HepG2 (cell line): ENCODE results near the gene SIRT1. TPM values are rescaled to one million over a fixed set of nuclear protein-coding genes. Genes with fewer than 3 reads are reported as not detected.
A peak's percentile ranks its signal among the peaks of the same experiment; 100 is the strongest.

Experiments
- ATM ChIP-seq: fragments of 450-650 bp; IDR thresholded peaks from 2 replicates; pipeline ENCODE4 v1.7.1; 2017; ENCODE audit warnings: mild to moderate bottlenecking, borderline replicate concordance
- IRF2 ChIP-seq: IDR thresholded peaks from 2 replicates; pipeline ENCODE4 v1.6.1; 2018; ENCODE audit warnings: missing genetic modification reagents, missing compliant biosample characterization
- JUND ChIP-seq: sonication (generic); formaldehyde crosslinking; IDR thresholded peaks from 2 replicates; pipeline ENCODE4 v1.8.0; 2022; ENCODE audit warnings: mild to moderate bottlenecking, missing genetic modification reagents
- KDM5B ChIP-seq: sonication (generic); formaldehyde crosslinking; IDR thresholded peaks from 2 replicates; pipeline ENCODE4 v1.4.0; 2020; ENCODE audit warnings: missing genetic modification reagents, mild to moderate bottlenecking, borderline replicate concordance
- KLF6 ChIP-seq: IDR thresholded peaks from 2 replicates; pipeline ENCODE4 v1.8.0; 2016; ENCODE audit warnings: missing biosample characterization, missing genetic modification reagents
- MAFK ChIP-seq, 2 experiments: IDR thresholded peaks in 1 of 2; conservative IDR thresholded peaks in 1 of 2; 2 replicates each; pipeline ENCODE4 v1.6.1; 2011; ENCODE audit warnings: improper control_type of control experiment in 2 of 2, low read length in 2 of 2
- PBX3 ChIP-seq: sonication (generic); formaldehyde crosslinking; IDR thresholded peaks from 2 replicates; pipeline ENCODE4 v1.8.1; 2023; ENCODE audit warnings: missing genetic modification reagents, inconsistent platforms, borderline replicate concordance
- POGZ ChIP-seq: sonication (generic); formaldehyde crosslinking; IDR thresholded peaks from 2 replicates; pipeline ENCODE4 v1.4.0; 2020; ENCODE audit warnings: mild to moderate bottlenecking, missing genetic modification reagents
- RERE ChIP-seq: IDR thresholded peaks from 2 replicates; pipeline ENCODE4 v1.6.1; 2016; ENCODE audit warnings: low read depth, missing genetic modification reagents, missing compliant biosample characterization
- RXRB ChIP-seq: IDR thresholded peaks from 2 replicates; pipeline ENCODE4 v1.6.1; 2016; ENCODE audit warnings: borderline replicate concordance, missing genetic modification reagents, missing compliant biosample characterization
- SETDB1 ChIP-seq: sonication (generic); formaldehyde crosslinking; IDR thresholded peaks from 2 replicates; pipeline ENCODE4 v1.5.1; 2020; ENCODE audit warnings: missing genetic modification reagents, mild to moderate bottlenecking, borderline replicate concordance
- SOX6 ChIP-seq, 2 experiments: fragments of 450-650 bp in 1 of 2; sonication (generic) in 1 of 2; formaldehyde crosslinking in 1 of 2; IDR thresholded peaks; 2 replicates each; pipeline versions ENCODE4 v1.4.0 to v1.6.1; 2017 to 2020; ENCODE audit warnings: antibody characterized with exemption in 1 of 2, mild to moderate bottlenecking in 1 of 2, missing genetic modification reagents in 1 of 2
- TMF1 ChIP-seq: sonication (generic); formaldehyde crosslinking; IDR thresholded peaks from 2 replicates; pipeline ENCODE4 v1.8.1; 2022; ENCODE audit warnings: low read depth, missing genetic modification reagents
- ZBTB7A ChIP-seq: sonication (generic); formaldehyde crosslinking; IDR thresholded peaks from 2 replicates; pipeline ENCODE4 v1.8.0; 2022; ENCODE audit warnings: mild to moderate bottlenecking, missing genetic modification reagents
- ZNF317 ChIP-seq: sonication (generic); formaldehyde crosslinking; IDR thresholded peaks from 2 replicates; pipeline ENCODE4 v1.5.0; 2020; ENCODE audit warnings: mild to moderate bottlenecking, missing genetic modification reagents
- ZNF687 ChIP-seq: sonication (generic); formaldehyde crosslinking; IDR thresholded peaks from 2 replicates; pipeline ENCODE4 v1.5.1; 2020; ENCODE audit warnings: mild to moderate bottlenecking, missing genetic modification reagents, moderate library complexity
- ZNF772 ChIP-seq: sonication (generic); formaldehyde crosslinking; IDR thresholded peaks from 2 replicates; pipeline ENCODE4 v1.5.0; 2020; ENCODE audit warnings: mild to moderate bottlenecking, missing genetic modification reagents
- polyA plus RNA-seq, 8 experiments: library from polyadenylated mRNA; depleted of rRNA in 3 of 8; stranded (reverse) in 7 of 8; unstranded in 1 of 8; fragments of >200 nt; fragmentation: Illumina TruSeq in 4 of 8; extraction: Trizol in 4 of 8; gene quantifications; 2 replicates each; pipeline versions ENCODE4 v1.2.1 to v1.2.3, GENCODE V29; 2011 to 2016; ENCODE audit warnings: low read depth in 4 of 8, missing spikeins in 1 of 8, mixed read lengths in 1 of 8; ENCODE audit not compliant: insufficient read depth in 1 of 8
- total RNA-seq, 5 experiments: library from RNA; depleted of rRNA; stranded (reverse); fragments of >200 nt; fragmentation: Illumina TruSeq; extraction: Trizol; gene quantifications; 2 replicates each; pipeline ENCODE4 v1.2.3, GENCODE V29; 2016; ENCODE audit warnings: low read depth in 1 of 5

Gene SIRT1
- total and polyA plus RNA-seq, 2 of the 13 experiments (the other 11 are each of a cell fraction or from before 2014, with no cell fraction given) = 9.4 to 10.2 TPM

GRCh38 chr10:67884842-67885670 lies 600 bp downstream of the SIRT1 start (continued):
- no peak for TF ChIP-seq RERE (CRISPR knock-in tag)
- TF ChIP-seq IRF2 (CRISPR knock-in tag) = no peak; the same call in 1 of the 2 replicates
- TF ChIP-seq KLF6 (CRISPR knock-in tag) = no peak
- no peak for TF ChIP-seq ZNF772 (CRISPR knock-in tag)
- TF ChIP-seq JUND (CRISPR knock-in tag) = no peak
- TF ChIP-seq SETDB1 = no peak
- TF ChIP-seq SOX6 (IDR thresholded peaks at IDR 0.05) = no peak
- TF ChIP-seq SOX6 (CRISPR knock-in tag; IDR thresholded peaks at IDR 0.05) = no peak
- no peak for TF ChIP-seq ZBTB7A
- no peak for TF ChIP-seq ZNF317 (CRISPR knock-in tag)
- peak; percentile 60 for TF ChIP-seq KDM5B (CRISPR knock-in tag)
- peak; percentile 68; the same call in 1 of the 2 replicates for TF ChIP-seq ZNF687 (CRISPR knock-in tag)
- TF ChIP-seq ATM = no peak
- TF ChIP-seq TMF1 (CRISPR knock-in tag) = peak; percentile 83; the same call in 1 of the 2 replicates
- no peak for TF ChIP-seq MAFK (conservative IDR thresholded peaks at IDR 0.05 in 1 of 2, IDR thresholded peaks at IDR 0.05 in 1 of 2; ENCODE audit: low read length in 2 of 2)
- TF ChIP-seq PBX3 (CRISPR knock-in tag) = no peak
- peak; percentile 25; the same call in 1 of the 2 replicates for TF ChIP-seq RXRB (CRISPR knock-in tag)
- no peak for TF ChIP-seq POGZ (CRISPR knock-in tag)
